ENCODE measurements around the gene LEFTY1.

GRCh38 chr1:225880222-225880588 lies 8.7 kb downstream of the LEFTY1 start:
- TF ChIP-seq, protein P1, sequence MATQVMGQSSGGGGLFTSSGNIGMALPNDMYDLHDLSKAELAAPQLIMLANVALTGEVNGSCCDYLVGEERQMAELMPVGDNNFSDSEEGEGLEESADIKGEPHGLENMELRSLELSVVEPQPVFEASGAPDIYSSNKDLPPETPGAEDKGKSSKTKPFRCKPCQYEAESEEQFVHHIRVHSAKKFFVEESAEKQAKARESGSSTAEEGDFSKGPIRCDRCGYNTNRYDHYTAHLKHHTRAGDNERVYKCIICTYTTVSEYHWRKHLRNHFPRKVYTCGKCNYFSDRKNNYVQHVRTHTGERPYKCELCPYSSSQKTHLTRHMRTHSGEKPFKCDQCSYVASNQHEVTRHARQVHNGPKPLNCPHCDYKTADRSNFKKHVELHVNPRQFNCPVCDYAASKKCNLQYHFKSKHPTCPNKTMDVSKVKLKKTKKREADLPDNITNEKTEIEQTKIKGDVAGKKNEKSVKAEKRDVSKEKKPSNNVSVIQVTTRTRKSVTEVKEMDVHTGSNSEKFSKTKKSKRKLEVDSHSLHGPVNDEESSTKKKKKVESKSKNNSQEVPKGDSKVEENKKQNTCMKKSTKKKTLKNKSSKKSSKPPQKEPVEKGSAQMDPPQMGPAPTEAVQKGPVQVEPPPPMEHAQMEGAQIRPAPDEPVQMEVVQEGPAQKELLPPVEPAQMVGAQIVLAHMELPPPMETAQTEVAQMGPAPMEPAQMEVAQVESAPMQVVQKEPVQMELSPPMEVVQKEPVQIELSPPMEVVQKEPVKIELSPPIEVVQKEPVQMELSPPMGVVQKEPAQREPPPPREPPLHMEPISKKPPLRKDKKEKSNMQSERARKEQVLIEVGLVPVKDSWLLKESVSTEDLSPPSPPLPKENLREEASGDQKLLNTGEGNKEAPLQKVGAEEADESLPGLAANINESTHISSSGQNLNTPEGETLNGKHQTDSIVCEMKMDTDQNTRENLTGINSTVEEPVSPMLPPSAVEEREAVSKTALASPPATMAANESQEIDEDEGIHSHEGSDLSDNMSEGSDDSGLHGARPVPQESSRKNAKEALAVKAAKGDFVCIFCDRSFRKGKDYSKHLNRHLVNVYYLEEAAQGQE (IDR thresholded peaks at IDR 0.05; ENCODE audit: borderline replicate concordance), result no peak
- TF ChIP-seq CTCF (IDR thresholded peaks at IDR 0.05; ENCODE audit: poor library complexity, severe bottlenecking) (no peak), EP300 (conservative IDR thresholded peaks at IDR 0.05; ENCODE audit: poor library complexity, severe bottlenecking) (no peak), MXI1 (conservative IDR thresholded peaks at IDR 0.05; ENCODE audit: poor library complexity, severe bottlenecking) (no peak), POLR2AphosphoS5 (IDR thresholded peaks at IDR 0.05) (no peak), TAF1 (IDR thresholded peaks at IDR 0.05; ENCODE audit: low read depth) (no peak), SMC3 (conservative IDR thresholded peaks at IDR 0.05; ENCODE audit: poor library complexity) (no peak)
